Measurements from ENCODE around the gene EBNA1BP2.

EBNA1BP2 gene

GRCh38 chr1:43207229-43207853 lies 35.3 kb upstream of the EBNA1BP2 start:
- no peaks in the 10 kb centered on the region; the same call in 1 of the 2 replicates for H3K27me3 ChIP-seq (ENCODE audit: insufficient read depth, low read length)

DNA sequence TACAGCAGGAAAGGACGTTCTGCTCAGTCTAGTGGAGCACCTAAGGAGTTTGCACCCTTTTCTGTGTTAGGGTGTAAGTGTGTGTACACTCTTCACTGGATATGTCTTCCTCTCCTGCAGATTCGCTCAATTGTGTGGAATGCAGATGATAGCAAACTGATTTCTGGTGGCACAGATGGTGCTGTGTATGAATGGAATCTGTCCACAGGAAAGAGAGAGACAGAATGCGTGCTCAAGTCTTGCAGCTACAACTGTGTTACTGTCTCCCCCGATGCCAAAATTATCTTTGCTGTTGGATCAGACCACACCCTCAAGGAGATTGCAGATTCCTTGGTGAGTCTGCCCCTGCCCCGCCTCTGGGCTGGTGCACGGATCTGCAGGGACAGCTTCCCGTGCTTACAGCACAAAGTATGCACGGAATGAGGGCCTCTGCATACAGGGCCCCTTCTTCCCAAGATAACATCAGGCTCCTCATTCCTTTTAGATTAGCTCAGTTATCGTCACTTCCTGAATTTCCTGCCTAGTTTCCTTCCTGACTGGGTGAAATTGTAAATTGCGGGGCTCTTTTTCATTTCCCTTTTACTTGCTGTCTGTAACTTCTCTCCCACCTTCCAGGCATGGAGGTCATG lies 34.6 kb upstream of the EBNA1BP2 start:
- Histone ChIP-seq H3K79me2 (ENCODE audit: insufficient read depth, low read length) (no peaks in the 10 kb centered on the region), H4K20me1 (ENCODE audit: insufficient read depth, low read length) (no peaks in the 10 kb centered on the region), H3K36me3 (ENCODE audit: insufficient read depth, low read length) (no peaks in the 10 kb centered on the region; the same call in 1 of the 2 replicates), H3F3A (ENCODE audit: insufficient read depth, low read length) (no peaks in the 10 kb centered on the region), H3K4me3 (ENCODE audit: low read depth, low read length, poor library complexity, severe bottlenecking) (no peak overlapping the region), H3K27me3 (ENCODE audit: insufficient read depth, low read length) (no peaks in the 10 kb centered on the region; the same call in 1 of the 2 replicates), H2AFZ (ENCODE audit: low read length) (no peak overlapping the region), H3K4me1 (ENCODE audit: insufficient read depth, low read length, severe bottlenecking) (no peaks in the 10 kb centered on the region), H3K9ac (ENCODE audit: low read length) (no peak overlapping the region), H3K9me2 (ENCODE audit: low read depth, low read length) (no peaks in the 10 kb centered on the region), H3K9me3 (ENCODE audit: low read length) (no peaks in the 10 kb centered on the region), H3K27ac (ENCODE audit: low read depth, low read length, poor library complexity, severe bottlenecking) (no peak overlapping the region), H3K4me2 (ENCODE audit: low read length) (no peak overlapping the region)
- TF ChIP-seq CTCF (IDR thresholded peaks at IDR 0.05; ENCODE audit: low read length) (no peak), EZH2 (IDR thresholded peaks at IDR 0.05; ENCODE audit: borderline replicate concordance, low read length) (no peak)

More at GRCh38 chr1:43207229-43207853, 35.3 kb upstream of the EBNA1BP2 start:
- Histone ChIP-seq H3K4me1 (ENCODE audit: insufficient read depth, low read length, severe bottlenecking) (no peaks in the 10 kb centered on the region), H3K9me2 (ENCODE audit: low read depth, low read length) (no peaks in the 10 kb centered on the region), H3K9ac (ENCODE audit: low read length) (no peak overlapping the region), H3K4me3 (ENCODE audit: low read depth, low read length, poor library complexity, severe bottlenecking) (no peak overlapping the region), H3K27ac (ENCODE audit: low read depth, low read length, poor library complexity, severe bottlenecking) (no peak overlapping the region), H2AFZ (ENCODE audit: low read length) (no peak overlapping the region), H3K36me3 (ENCODE audit: insufficient read depth, low read length) (no peaks in the 10 kb centered on the region; the same call in 1 of the 2 replicates), H4K20me1 (ENCODE audit: insufficient read depth, low read length) (no peaks in the 10 kb centered on the region), H3K9me3 (ENCODE audit: low read length) (no peaks in the 10 kb centered on the region), H3K4me2 (ENCODE audit: low read length) (no peak overlapping the region), H3F3A (ENCODE audit: insufficient read depth, low read length) (no peaks in the 10 kb centered on the region), H3K79me2 (ENCODE audit: insufficient read depth, low read length) (no peaks in the 10 kb centered on the region)
- TF ChIP-seq CTCF (IDR thresholded peaks at IDR 0.05; ENCODE audit: low read length) = no peak
- no peak for TF ChIP-seq EZH2 (IDR thresholded peaks at IDR 0.05; ENCODE audit: borderline replicate concordance, low read length)

DNA sequence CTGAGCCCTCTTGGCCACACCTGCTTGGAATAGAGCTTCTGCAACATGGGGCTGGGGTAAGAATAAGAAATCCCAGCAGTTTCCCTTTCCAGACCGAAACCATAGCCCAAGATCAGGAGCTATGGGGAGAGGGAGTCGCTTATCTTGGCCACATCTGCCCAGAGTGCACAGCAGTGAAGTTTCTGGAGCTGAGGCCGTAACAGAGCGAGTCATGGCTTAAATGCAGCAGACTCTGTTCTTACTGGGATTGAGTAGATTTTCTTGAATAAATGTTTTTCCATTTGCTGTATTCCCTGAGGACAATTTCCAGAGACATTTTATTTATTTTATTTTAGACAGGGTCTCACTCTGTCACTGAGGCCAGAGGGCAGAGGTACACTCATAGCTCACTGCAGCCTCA lies 33.6 kb upstream of the EBNA1BP2 start:
- H3K4me3 ChIP-seq (ENCODE audit: low read depth, low read length, poor library complexity, severe bottlenecking) = no peak overlapping the region
- no peaks in the 10 kb centered on the region; the same call in 1 of the 2 replicates for H3K36me3 ChIP-seq (ENCODE audit: insufficient read depth, low read length)
- H3K27ac ChIP-seq (ENCODE audit: low read depth, low read length, poor library complexity, severe bottlenecking) = no peak overlapping the region
- H3K4me2 ChIP-seq (ENCODE audit: low read length) = no peak overlapping the region
- no peak overlapping the region for H3K9ac ChIP-seq (ENCODE audit: low read length)
- no peaks in the 10 kb centered on the region for H4K20me1 ChIP-seq (ENCODE audit: insufficient read depth, low read length)
- H3K9me3 ChIP-seq (ENCODE audit: low read length) = no peaks in the 10 kb centered on the region
- H2AFZ ChIP-seq (ENCODE audit: low read length) = no peak overlapping the region
- H3K9me2 ChIP-seq (ENCODE audit: low read depth, low read length) = no peaks in the 10 kb centered on the region
- H3K27me3 ChIP-seq (ENCODE audit: insufficient read depth, low read length) = peaks cover 1% of the 10 kb centered on the region; the same call in 1 of the 2 replicates
- H3K4me1 ChIP-seq (ENCODE audit: insufficient read depth, low read length, severe bottlenecking) = no peaks in the 10 kb centered on the region
- no peaks in the 10 kb centered on the region for H3K79me2 ChIP-seq (ENCODE audit: insufficient read depth, low read length)
- TF ChIP-seq CTCF (IDR thresholded peaks at IDR 0.05; ENCODE audit: low read length) (no peak), EZH2 (IDR thresholded peaks at IDR 0.05; ENCODE audit: borderline replicate concordance, low read length) (no peak)
- H3F3A ChIP-seq (ENCODE audit: insufficient read depth, low read length) = no peaks in the 10 kb centered on the region

Data from OCI-LY1 (cell line).